Trophoblast cell (in vitro differentiated cells and primary cell): ENCODE results near the gene SLC25A15.
"Not testable (repeated sequence)": the region's sequence is repeated elsewhere in the genome, so short reads cannot be mapped to it uniquely, and the experiment has no call there.

Source experiments
- DNase-seq, 2 donors: peaks; one replicate each; pipeline ENCODE4 v3.0.0-alpha.2; 2016
- H2AFZ ChIP-seq: 2 replicates; pipeline ENCODE4 v1.6.1; 2013; ENCODE audit warnings: low read length, moderate library complexity, mild to moderate bottlenecking; ENCODE audit not compliant: insufficient read depth, poor library complexity
- H2AK5ac ChIP-seq: 2 replicates; pipeline ENCODE4 v1.6.1; 2013; ENCODE audit warnings: mild to moderate bottlenecking, low read length
- H2BK120ac ChIP-seq: 2 replicates; pipeline ENCODE4 v1.6.1; 2013; ENCODE audit warnings: low read length, mild to moderate bottlenecking, moderate library complexity; ENCODE audit not compliant: insufficient read depth, poor library complexity
- H2BK12ac ChIP-seq: 2 replicates; pipeline ENCODE4 v1.6.1; 2013; ENCODE audit warnings: mild to moderate bottlenecking, low read length, moderate library complexity
- H2BK5ac ChIP-seq: 2 replicates; pipeline ENCODE4 v1.6.1; 2013; ENCODE audit warnings: low read length, low read depth, moderate library complexity, mild to moderate bottlenecking; ENCODE audit not compliant: poor library complexity
- H3K14ac ChIP-seq: 2 replicates; pipeline ENCODE4 v1.6.1; 2013; ENCODE audit warnings: mild to moderate bottlenecking, low read length
- H3K18ac ChIP-seq: 2 replicates; pipeline ENCODE4 v1.6.1; 2013; ENCODE audit warnings: mild to moderate bottlenecking, low read length
- H3K23ac ChIP-seq: 2 replicates; pipeline ENCODE4 v1.6.1; 2013; ENCODE audit warnings: low read length
- H3K27ac ChIP-seq: 2 replicates; pipeline ENCODE4 v1.5.1; 2013; ENCODE audit warnings: low read depth, mild to moderate bottlenecking, inconsistent platforms, low read length, moderate library complexity
- H3K27me3 ChIP-seq: 2 replicates; pipeline ENCODE4 v1.6.1; 2013; ENCODE audit warnings: inconsistent platforms, mild to moderate bottlenecking, low read length, moderate library complexity; ENCODE audit not compliant: insufficient read depth
- H3K36me3 ChIP-seq, 2 experiments: 1 replicate in 1 of 2; 2 replicates in 1 of 2; pipeline ENCODE4 v1.6.1; 2013; ENCODE audit warnings: low read length in 2 of 2, mild to moderate bottlenecking in 2 of 2, moderate library complexity in 1 of 2; ENCODE audit not compliant: insufficient read depth in 2 of 2, control insufficient read depth in 1 of 2
- H3K4ac ChIP-seq: 2 replicates; pipeline ENCODE4 v1.6.1; 2013; ENCODE audit warnings: low read depth, mild to moderate bottlenecking, low read length, moderate library complexity
- H3K4me1 ChIP-seq, 2 experiments: 1 replicate in 1 of 2; 2 replicates in 1 of 2; pipeline ENCODE4 v1.6.1; 2013; ENCODE audit warnings: low read length in 2 of 2, mild to moderate bottlenecking in 2 of 2, moderate library complexity in 1 of 2; ENCODE audit not compliant: insufficient read depth in 2 of 2, control insufficient read depth in 1 of 2
- H3K4me2 ChIP-seq: 2 replicates; pipeline ENCODE4 v1.6.1; 2013; ENCODE audit warnings: inconsistent platforms, mild to moderate bottlenecking, low read length, moderate library complexity
- H3K4me3 ChIP-seq: 2 replicates; pipeline ENCODE4 v1.5.1; 2013; ENCODE audit warnings: mild to moderate bottlenecking, low read depth, low read length, inconsistent platforms
- H3K79me1 ChIP-seq: one replicate; pipeline ENCODE4 v1.6.1; 2013; ENCODE audit warnings: low read length
- H3K79me2 ChIP-seq: 2 replicates; pipeline ENCODE4 v1.6.1; 2013; ENCODE audit warnings: low read length, mild to moderate bottlenecking; ENCODE audit not compliant: control insufficient read depth, insufficient read depth, poor library complexity
- H3K9ac ChIP-seq: 2 replicates; pipeline ENCODE4 v1.6.1; 2013; ENCODE audit warnings: mild to moderate bottlenecking, low read length
- H3K9me3 ChIP-seq: 2 replicates; pipeline ENCODE4 v1.6.1; 2013; ENCODE audit warnings: low read depth, mild to moderate bottlenecking, control low read depth, inconsistent platforms, low read length; ENCODE audit not compliant: insufficient read depth
- H4K12ac ChIP-seq: 2 replicates; pipeline ENCODE4 v1.6.1; 2013; ENCODE audit warnings: low read depth, mild to moderate bottlenecking, low read length, moderate library complexity
- H4K8ac ChIP-seq: 2 replicates; pipeline ENCODE4 v1.6.1; 2013; ENCODE audit warnings: low read depth, mild to moderate bottlenecking, low read length, moderate library complexity
- H4K91ac ChIP-seq: one replicate; pipeline ENCODE4 v1.6.1; 2013; ENCODE audit warnings: low read depth, mild to moderate bottlenecking, low read length, moderate library complexity
- WGBS: extraction: QIAGEN DNeasy Blood & Tissue Kit; methylation state at CpG from one replicate; pipeline ENCODE4 v1.1.7; 2013; ENCODE audit warnings: missing lambda C conversion rate; ENCODE audit not compliant: insufficient read length, insufficient coverage; ENCODE audit errors: extremely low coverage; 5-methylcytosine and 5-hydroxymethylcytosine counted together

SLC25A15 gene

DNA sequence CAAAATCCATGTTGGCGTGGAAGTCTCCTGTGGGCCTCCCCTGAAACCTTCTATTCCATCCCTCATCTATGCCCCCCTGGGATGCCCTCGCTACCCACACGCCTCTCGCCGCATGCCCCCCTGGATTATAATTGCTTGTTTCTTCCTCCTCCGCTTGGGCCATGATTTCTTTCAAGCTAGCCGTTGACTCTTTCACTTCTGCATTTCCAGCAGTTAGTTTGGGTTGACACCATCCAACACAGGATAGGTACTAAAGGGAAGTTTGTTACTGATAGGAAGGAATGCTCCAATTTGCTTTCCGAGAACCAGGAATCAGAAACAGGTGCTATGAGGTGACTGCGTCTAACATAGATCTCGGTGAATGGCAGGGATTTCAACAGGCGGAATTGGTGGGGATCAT is 7.7 kb upstream of the SLC25A15 start:
- no peaks in the 10 kb centered on the region for H3K27me3 ChIP-seq

DNA sequence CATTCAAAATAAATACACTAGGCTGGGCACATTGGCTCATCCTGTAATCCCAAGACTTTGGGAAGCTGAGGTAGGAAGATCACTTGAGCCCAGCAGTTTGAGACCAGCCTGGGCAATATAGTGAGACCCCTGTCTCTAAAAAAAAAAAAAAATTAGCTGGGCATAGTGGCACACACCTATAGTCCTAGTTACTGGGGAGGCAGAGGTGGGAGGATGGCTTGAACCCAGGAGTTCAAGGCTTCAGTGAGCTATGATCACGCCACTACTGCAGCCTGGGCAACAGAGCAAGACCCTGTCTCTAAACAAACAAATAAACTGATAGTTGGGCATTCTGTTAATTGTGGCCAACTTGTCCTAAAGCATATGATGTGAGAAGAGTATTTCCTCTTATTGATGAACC is 6.4 kb upstream of the SLC25A15 start:
- H2BK120ac ChIP-seq, H2AFZ ChIP-seq, H3K27ac ChIP-seq, H3K23ac ChIP-seq, DNase-seq, H4K91ac ChIP-seq, H4K12ac ChIP-seq, H3K27me3 ChIP-seq, H3K36me3 ChIP-seq, H3K9ac ChIP-seq, H3K18ac ChIP-seq, H3K4me2 ChIP-seq, H3K4me3 ChIP-seq, H3K4me1 ChIP-seq, H3K79me1 ChIP-seq, H3K4ac ChIP-seq, H3K9me3 ChIP-seq, H4K8ac ChIP-seq, H2BK12ac ChIP-seq, H3K79me2 ChIP-seq, H3K14ac ChIP-seq, H2BK5ac ChIP-seq, H2AK5ac ChIP-seq: not testable (repeated sequence)
- no CpG with 5 or more reads among the region's 1 CpG for WGBS

More for the DNA sequence above, 7.7 kb upstream of the SLC25A15 start:
- no peaks in the 10 kb centered on the region for H3K79me2 ChIP-seq
- H3K36me3 ChIP-seq: no peaks in the 10 kb centered on the region
- DNase-seq: no peak
- no peak overlapping the region for H3K18ac ChIP-seq
- no peak overlapping the region for H2AFZ ChIP-seq
- H2AK5ac ChIP-seq: no peak overlapping the region
- no peak overlapping the region for H3K4ac ChIP-seq
- H3K27ac ChIP-seq: no peak overlapping the region
- H4K12ac ChIP-seq: no peak overlapping the region
- H3K23ac ChIP-seq: no peak overlapping the region
- no peak overlapping the region for H3K4me2 ChIP-seq
- H4K8ac ChIP-seq: no peak overlapping the region
- H2BK5ac ChIP-seq: no peak overlapping the region
- no peak overlapping the region for H4K91ac ChIP-seq
- H3K14ac ChIP-seq: no peak overlapping the region
- H2BK120ac ChIP-seq: no peak overlapping the region
- H3K4me1 ChIP-seq: peaks cover under 1 to 2% of the 10 kb centered on the region in 2 experiments
- WGBS: no CpG with 5 or more reads among the region's 11 CpGs
- no peak overlapping the region for H3K9ac ChIP-seq
- H2BK12ac ChIP-seq: no peak overlapping the region
- H3K9me3 ChIP-seq: no peaks in the 10 kb centered on the region
- no peaks in the 10 kb centered on the region for H3K79me1 ChIP-seq
- H3K4me3 ChIP-seq: no peak overlapping the region

DNA sequence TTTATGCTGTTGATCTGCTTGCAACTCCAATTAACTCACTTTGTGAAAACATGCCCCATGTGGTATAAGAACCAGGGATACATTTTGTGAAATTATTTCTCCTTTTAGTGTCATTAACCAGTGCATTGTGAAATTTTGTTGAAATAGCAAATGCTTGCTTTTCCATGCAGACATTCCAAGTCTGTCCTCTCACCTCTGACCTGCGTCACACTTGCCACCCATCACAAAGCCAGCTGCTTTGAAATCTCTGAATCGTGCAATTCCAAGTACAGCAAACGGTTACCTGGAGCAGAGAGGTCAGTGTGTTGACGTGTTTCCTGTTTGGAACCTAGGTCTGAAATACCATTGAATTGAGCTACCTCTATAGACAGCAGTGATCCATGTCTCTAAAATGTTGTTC is 4.9 kb upstream of the SLC25A15 start:
- Histone ChIP-seq H3K18ac (no peak overlapping the region), H3K27me3 (no peaks in the 10 kb centered on the region), H4K91ac (no peak overlapping the region), H3K79me1 (peaks cover 5% of the 10 kb centered on the region), H3K4me1 (peaks cover 2 to 3% of the 10 kb centered on the region in 2 experiments), H3K79me2 (peaks cover 4% of the 10 kb centered on the region), H2AK5ac (no peak overlapping the region), H3K36me3 (no peaks in the 10 kb centered on the region), H3K9me3 (peaks cover 2% of the 10 kb centered on the region), H3K23ac (no peak overlapping the region), H2BK5ac (no peak overlapping the region), H2BK12ac (no peak overlapping the region), H3K14ac (no peak overlapping the region), H2BK120ac (no peak overlapping the region), H3K4ac (no peak overlapping the region), H3K9ac (no peak overlapping the region), H3K27ac (no peak overlapping the region), H2AFZ (no peak overlapping the region), H3K4me2 (no peak overlapping the region), H4K8ac (no peak overlapping the region), H4K12ac (no peak overlapping the region), H3K4me3 (no peak overlapping the region)
- no CpG with 5 or more reads among the region's 4 CpGs for WGBS
- peak; percentile 95 to 99 for DNase-seq

DNA sequence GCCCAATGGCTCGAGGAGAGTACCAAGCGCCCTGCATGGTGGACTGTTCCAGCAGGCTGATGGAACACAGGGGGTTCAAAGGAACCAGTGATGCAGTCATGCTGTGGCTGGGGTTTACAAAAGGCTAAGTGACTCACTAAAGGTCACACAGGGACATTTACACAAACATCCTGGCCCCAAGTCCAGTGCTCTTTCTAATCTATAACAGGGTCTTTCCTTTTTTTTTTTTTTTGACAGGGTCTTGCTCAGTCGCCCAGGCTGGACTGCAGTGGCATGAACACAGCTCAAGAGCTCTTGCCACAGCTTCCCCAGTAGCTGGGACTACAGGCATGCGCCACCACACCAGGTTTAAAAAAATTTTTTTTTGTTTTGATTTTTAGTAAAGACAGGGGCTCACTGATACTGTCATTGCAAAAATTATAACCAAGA is 2.8 kb upstream of the SLC25A15 start:
- no peak overlapping the region for H4K12ac ChIP-seq
- H2AK5ac ChIP-seq: no peak overlapping the region
- H3K18ac ChIP-seq: no peak overlapping the region
- H3K27me3 ChIP-seq: no peaks in the 10 kb centered on the region
- H3K27ac ChIP-seq: no peak overlapping the region
- DNase-seq: peak in 1 of 2 donors; percentile 38
- peaks cover 2% of the 10 kb centered on the region for H3K9me3 ChIP-seq
- H3K4me3 ChIP-seq: no peak overlapping the region
- H3K4ac ChIP-seq: no peak overlapping the region
- no peak overlapping the region for H2BK12ac ChIP-seq
- no peak overlapping the region for H3K14ac ChIP-seq
- no peak overlapping the region for H2BK5ac ChIP-seq
- H2BK120ac ChIP-seq: no peak overlapping the region
- no peak overlapping the region for H3K23ac ChIP-seq
- no peak overlapping the region for H3K9ac ChIP-seq
- peaks cover 9% of the 10 kb centered on the region for H3K79me1 ChIP-seq
- no CpG with 5 or more reads among the region's 4 CpGs for WGBS
- no peak overlapping the region for H3K4me2 ChIP-seq
- peaks cover 8% of the 10 kb centered on the region for H3K79me2 ChIP-seq
- peaks cover 3% of the 10 kb centered on the region in 2 experiments for H3K4me1 ChIP-seq
- H3K36me3 ChIP-seq: no peaks in the 10 kb centered on the region
- H4K8ac ChIP-seq: no peak overlapping the region
- no peak overlapping the region for H2AFZ ChIP-seq
- H4K91ac ChIP-seq: no peak overlapping the region
